Fibroblast of skin of back (primary cell): ENCODE results near the gene ADAM12.

Experiments used
- DNase-seq: peaks from one replicate; pipeline ENCODE4 v3.0.0-alpha.2; 2013

Gene ADAM12

GRCh38 chr10:126233182-126234148, 154.8 kb downstream of the ADAM12 start:
- no peak for DNase-seq

- no peak for DNase-seq
Measured at GRCh38 chr10:126230587-126230986, 157.7 kb downstream of the ADAM12 start.

GRCh38 chr10:126229686-126230085, 158.6 kb downstream of the ADAM12 start:
- no peak for DNase-seq

- DNase-seq: peak; percentile 75
Measured at GRCh38 chr10:126227762-126228134, 160.5 kb downstream of the ADAM12 start.

GRCh38 chr10:126226988-126227761, 161.1 kb downstream of the ADAM12 start:
- no peak for DNase-seq

GRCh38 chr10:126226205-126226604, 162.1 kb downstream of the ADAM12 start:
- no peak for DNase-seq

- no peak for DNase-seq
Measured at GRCh38 chr10:126225672-126226008, 162.6 kb downstream of the ADAM12 start.

- DNase-seq: no peak
Measured at GRCh38 chr10:126224967-126225671, 163.2 kb downstream of the ADAM12 start.

GRCh38 chr10:126223512-126224067, 164.7 kb downstream of the ADAM12 start:
- no peak for DNase-seq

GRCh38 chr10:126222736-126223511, 165.4 kb downstream of the ADAM12 start:
- DNase-seq: no peak

- no peak for DNase-seq
Measured at GRCh38 chr10:126221874-126222273, 166.4 kb downstream of the ADAM12 start.

- no peak for DNase-seq
Measured at GRCh38 chr10:126218778-126219649, 169.3 kb downstream of the ADAM12 start.

GRCh38 chr10:126218174-126218573, 170.1 kb downstream of the ADAM12 start:
- DNase-seq: no peak

GRCh38 chr10:126216632-126216961, 171.7 kb downstream of the ADAM12 start:
- DNase-seq: no peak

GRCh38 chr10:126215746-126216631, 172.3 kb downstream of the ADAM12 start:
- DNase-seq: peak; percentile 57

GRCh38 chr10:126214679-126215078, 173.6 kb downstream of the ADAM12 start:
- no peak for DNase-seq

- DNase-seq: no peak
Measured at GRCh38 chr10:126214021-126214420, 174.3 kb downstream of the ADAM12 start.

GRCh38 chr10:126212738-126213137, 175.5 kb downstream of the ADAM12 start:
- no peak for DNase-seq

GRCh38 chr10:126210051-126210651, 178.1 kb downstream of the ADAM12 start:
- no peak for DNase-seq

GRCh38 chr10:126209451-126209850, 178.8 kb downstream of the ADAM12 start:
- DNase-seq: peak; percentile 55
